Measurements from ENCODE around the gene TK1.
"Not testable (repeated sequence)": the region's sequence is repeated elsewhere in the genome, so short reads cannot be mapped to it uniquely, and the experiment has no call there.

The TK1 gene

GRCh38 chr17:78141437-78142118 is 45.3 kb downstream of the TK1 start:
- Mint-ChIP-seq H3K27ac (no peak overlapping the region), H3K36me3 (ENCODE audit: low read depth) (peaks cover 28% of the 10 kb centered on the region), H3K4me3 (no peak overlapping the region), H3K27me3 (ENCODE audit: low read depth) (no peaks in the 10 kb centered on the region), H3K4me1 (ENCODE audit: low read depth) (peaks cover 31% of the 10 kb centered on the region), H3K9me3 (no peaks in the 10 kb centered on the region)

GRCh38 chr17:78140169-78141051 is 46.4 kb downstream of the TK1 start:
- Mint-ChIP-seq H3K4me3 (peak overlapping the region; percentile 9), H3K36me3 (ENCODE audit: low read depth) (peaks cover 38% of the 10 kb centered on the region), H3K27ac (peak overlapping the region; percentile 68), H3K4me1 (ENCODE audit: low read depth) (peaks cover 37% of the 10 kb centered on the region), H3K9me3 (no peaks in the 10 kb centered on the region), H3K27me3 (ENCODE audit: low read depth) (no peaks in the 10 kb centered on the region)

DNA sequence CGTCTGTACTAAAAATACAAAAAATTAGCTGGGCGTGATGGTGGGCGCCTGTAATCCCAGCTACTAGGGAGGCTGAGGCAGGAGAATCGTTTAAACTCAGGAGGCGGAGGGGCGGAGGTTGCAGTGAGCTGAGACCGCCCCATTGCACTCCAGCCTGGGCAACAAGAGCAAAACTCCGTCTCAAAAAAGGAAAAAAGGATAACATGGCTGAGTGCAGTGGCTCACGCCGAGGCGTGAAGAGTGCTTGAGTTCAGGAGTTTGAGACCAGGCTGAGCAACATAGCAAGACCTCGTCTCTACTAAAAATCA is 47.0 kb downstream of the TK1 start:
- H3K9me3 Mint-ChIP-seq; H3K4me3 Mint-ChIP-seq; H3K27me3 Mint-ChIP-seq (ENCODE audit: low read depth): not testable (repeated sequence)
- H3K4me1 Mint-ChIP-seq (ENCODE audit: low read depth), result peaks cover 40% of the 10 kb centered on the region
- H3K27ac Mint-ChIP-seq, result peak overlapping the region; percentile 68
- peaks cover 40% of the 10 kb centered on the region for H3K36me3 Mint-ChIP-seq (ENCODE audit: low read depth)

- H3K36me3 Mint-ChIP-seq (ENCODE audit: low read depth), result peaks cover 54% of the 10 kb centered on the region
- H3K4me1 Mint-ChIP-seq (ENCODE audit: low read depth), result peaks cover 53% of the 10 kb centered on the region
- peak overlapping the region; percentile 59 for H3K27ac Mint-ChIP-seq
- no peaks in the 10 kb centered on the region for H3K27me3 Mint-ChIP-seq (ENCODE audit: low read depth)
- H3K4me3 Mint-ChIP-seq, result no peak overlapping the region
- no peaks in the 10 kb centered on the region for H3K9me3 Mint-ChIP-seq
These were observed 48.4 kb downstream of the TK1 start for GRCh38 chr17:78138204-78139060.

- no peaks in the 10 kb centered on the region for H3K9me3 Mint-ChIP-seq
- peaks cover 60% of the 10 kb centered on the region for H3K36me3 Mint-ChIP-seq (ENCODE audit: low read depth)
- peak overlapping the region; percentile 44 for H3K4me3 Mint-ChIP-seq
- H3K27me3 Mint-ChIP-seq (ENCODE audit: low read depth), result no peaks in the 10 kb centered on the region
- H3K27ac Mint-ChIP-seq, result peak overlapping the region; percentile 49
- H3K4me1 Mint-ChIP-seq (ENCODE audit: low read depth), result peaks cover 56% of the 10 kb centered on the region
These were observed 49.3 kb downstream of the TK1 start for GRCh38 chr17:78137392-78138203.

- no peaks in the 10 kb centered on the region for H3K9me3 Mint-ChIP-seq
- peak overlapping the region; percentile 29 for H3K4me3 Mint-ChIP-seq
- H3K27ac Mint-ChIP-seq, result peak overlapping the region; percentile 32
- H3K27me3 Mint-ChIP-seq (ENCODE audit: low read depth), result no peaks in the 10 kb centered on the region
- peaks cover 52% of the 10 kb centered on the region for H3K4me1 Mint-ChIP-seq (ENCODE audit: low read depth)
- peaks cover 55% of the 10 kb centered on the region for H3K36me3 Mint-ChIP-seq (ENCODE audit: low read depth)
These were observed 50.9 kb downstream of the TK1 start for GRCh38 chr17:78135858-78136500.

GRCh38 chr17:78134899-78135385 is 51.9 kb downstream of the TK1 start:
- H3K9me3 Mint-ChIP-seq, result no peaks in the 10 kb centered on the region
- peaks cover 54% of the 10 kb centered on the region for H3K36me3 Mint-ChIP-seq (ENCODE audit: low read depth)
- H3K27me3 Mint-ChIP-seq (ENCODE audit: low read depth), result no peaks in the 10 kb centered on the region
- H3K4me1 Mint-ChIP-seq (ENCODE audit: low read depth), result peaks cover 56% of the 10 kb centered on the region
- peak overlapping the region; percentile 46 for H3K4me3 Mint-ChIP-seq
- H3K27ac Mint-ChIP-seq, result no peak overlapping the region

- peaks cover 60% of the 10 kb centered on the region for H3K4me1 Mint-ChIP-seq (ENCODE audit: low read depth)
- no peaks in the 10 kb centered on the region for H3K27me3 Mint-ChIP-seq (ENCODE audit: low read depth)
- H3K36me3 Mint-ChIP-seq (ENCODE audit: low read depth), result peaks cover 53% of the 10 kb centered on the region
These were observed 52.6 kb downstream of the TK1 start for GRCh38 chr17:78133971-78134898.

GRCh38 chr17:78133179-78133951 is 53.5 kb downstream of the TK1 start:
- no peaks in the 10 kb centered on the region for H3K9me3 Mint-ChIP-seq
- H3K27me3 Mint-ChIP-seq (ENCODE audit: low read depth), result no peaks in the 10 kb centered on the region
- H3K4me1 Mint-ChIP-seq (ENCODE audit: low read depth), result peaks cover 56% of the 10 kb centered on the region
- peak overlapping the region; percentile 74 for H3K27ac Mint-ChIP-seq
- H3K4me3 Mint-ChIP-seq, result peak overlapping the region; percentile 91
- peaks cover 46% of the 10 kb centered on the region for H3K36me3 Mint-ChIP-seq (ENCODE audit: low read depth)

More at GRCh38 chr17:78133971-78134898, 52.6 kb downstream of the TK1 start:
- peak overlapping the region; percentile 74 for H3K27ac Mint-ChIP-seq
- no peaks in the 10 kb centered on the region for H3K9me3 Mint-ChIP-seq
- H3K4me3 Mint-ChIP-seq, result peak overlapping the region; percentile 91

DNA sequence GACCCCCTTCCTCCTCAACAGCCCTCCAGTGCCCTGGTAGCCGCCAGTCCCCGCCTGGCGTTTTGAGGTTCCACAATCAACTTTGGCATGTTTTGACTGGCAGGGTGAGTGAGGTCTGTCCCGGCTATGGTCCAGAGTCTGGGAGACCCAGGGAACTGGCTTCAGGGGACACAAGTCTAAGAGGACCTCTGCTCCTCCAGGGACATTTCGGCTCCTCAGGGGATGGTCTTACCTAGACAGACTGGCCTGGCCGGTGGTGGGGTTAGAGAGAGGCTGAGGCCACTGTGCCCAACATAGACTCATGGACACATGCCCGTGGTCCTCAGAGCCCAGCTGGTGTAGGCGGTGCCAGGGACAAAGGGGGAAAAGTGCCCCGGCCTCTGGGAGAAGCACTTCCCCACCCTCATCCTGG is 54.1 kb downstream of the TK1 start:
- H3K9me3 Mint-ChIP-seq, result no peaks in the 10 kb centered on the region
- H3K4me3 Mint-ChIP-seq, result peak overlapping the region; percentile 91
- peak overlapping the region; percentile 74 for H3K27ac Mint-ChIP-seq
- H3K36me3 Mint-ChIP-seq (ENCODE audit: low read depth), result peaks cover 48% of the 10 kb centered on the region
- peaks cover 56% of the 10 kb centered on the region for H3K4me1 Mint-ChIP-seq (ENCODE audit: low read depth)
- no peaks in the 10 kb centered on the region for H3K27me3 Mint-ChIP-seq (ENCODE audit: low read depth)

- Mint-ChIP-seq H3K27me3 (ENCODE audit: low read depth) (no peaks in the 10 kb centered on the region), H3K27ac (peak overlapping the region; percentile 74), H3K9me3 (no peaks in the 10 kb centered on the region), H3K4me3 (peak overlapping the region; percentile 91), H3K36me3 (ENCODE audit: low read depth) (peaks cover 51% of the 10 kb centered on the region), H3K4me1 (ENCODE audit: low read depth) (peaks cover 51% of the 10 kb centered on the region)
These were observed 54.7 kb downstream of the TK1 start for GRCh38 chr17:78132084-78132676.
